HG02938 (cell line): ENCODE measurements around the gene BDNF.

Experiments
- ATAC-seq: cut with Tn5 transposase; IDR thresholded peaks from one replicate; pipeline ENCODE4 v1.9.1; 2021; ENCODE audit warnings: mild to moderate bottlenecking, moderate library complexity; ENCODE audit not compliant: unreplicated experiment

The BDNF gene

GRCh38 chr11:27605422-27605821 is 94.8 kb downstream of the BDNF start:
- ATAC-seq, result no peak
